Femur (tissue), 1 donor: Measurements from ENCODE around the gene LRP3.
A peak's percentile ranks its signal among the peaks of the same experiment; 100 is the strongest.
"Not testable (repeated sequence)": the region's sequence is repeated elsewhere in the genome, so short reads cannot be mapped to it uniquely, and the experiment has no call there.

Experiments
- DNase-seq: peaks from one replicate; pipeline ENCODE4 v3.0.0-alpha.2; 2017

The LRP3 gene, protein sequence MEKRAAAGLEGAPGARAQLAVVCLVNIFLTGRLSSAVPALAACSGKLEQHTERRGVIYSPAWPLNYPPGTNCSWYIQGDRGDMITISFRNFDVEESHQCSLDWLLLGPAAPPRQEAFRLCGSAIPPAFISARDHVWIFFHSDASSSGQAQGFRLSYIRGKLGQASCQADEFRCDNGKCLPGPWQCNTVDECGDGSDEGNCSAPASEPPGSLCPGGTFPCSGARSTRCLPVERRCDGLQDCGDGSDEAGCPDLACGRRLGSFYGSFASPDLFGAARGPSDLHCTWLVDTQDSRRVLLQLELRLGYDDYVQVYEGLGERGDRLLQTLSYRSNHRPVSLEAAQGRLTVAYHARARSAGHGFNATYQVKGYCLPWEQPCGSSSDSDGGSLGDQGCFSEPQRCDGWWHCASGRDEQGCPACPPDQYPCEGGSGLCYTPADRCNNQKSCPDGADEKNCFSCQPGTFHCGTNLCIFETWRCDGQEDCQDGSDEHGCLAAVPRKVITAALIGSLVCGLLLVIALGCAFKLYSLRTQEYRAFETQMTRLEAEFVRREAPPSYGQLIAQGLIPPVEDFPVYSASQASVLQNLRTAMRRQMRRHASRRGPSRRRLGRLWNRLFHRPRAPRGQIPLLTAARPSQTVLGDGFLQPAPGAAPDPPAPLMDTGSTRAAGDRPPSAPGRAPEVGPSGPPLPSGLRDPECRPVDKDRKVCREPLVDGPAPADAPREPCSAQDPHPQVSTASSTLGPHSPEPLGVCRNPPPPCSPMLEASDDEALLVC

DNA sequence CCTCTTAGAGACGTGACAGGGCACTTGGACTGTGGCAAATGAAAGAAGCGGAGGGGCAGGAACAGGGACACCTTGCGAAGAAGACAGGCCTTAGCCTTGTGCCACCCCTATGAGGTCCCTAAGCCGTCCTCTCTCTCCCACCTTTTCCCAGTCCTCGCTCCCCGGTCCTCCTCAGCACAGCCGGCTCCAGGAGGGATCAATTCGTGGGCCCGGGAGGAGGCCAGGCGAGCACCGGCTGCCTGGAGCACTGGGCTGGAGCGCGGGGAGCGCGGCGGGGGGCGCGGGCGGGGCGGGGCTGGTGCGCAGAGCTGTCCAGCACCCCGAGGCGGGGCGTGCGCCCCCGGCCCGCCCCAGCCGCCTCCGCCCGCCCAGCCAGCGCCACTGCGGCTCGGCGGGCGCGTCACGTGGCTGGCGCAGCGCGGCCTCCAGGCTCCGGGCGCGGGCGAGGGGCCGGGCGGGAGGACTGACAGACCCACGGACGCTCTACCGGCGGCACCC is at the start of gene LRP3:
LRP3 (plus strand) TSS at position 466 of the 498 bp plus-strand sequence. CDS start 456 bp downstream, outside the sequence.
- peak; percentile 74 for DNase-seq

GRCh38 chr19:33146209-33146608 is 47.9 kb upstream of the LRP3 start:
- DNase-seq, result no peak

GRCh38 chr19:33147538-33147937 is 46.6 kb upstream of the LRP3 start:
- no peak for DNase-seq

DNA sequence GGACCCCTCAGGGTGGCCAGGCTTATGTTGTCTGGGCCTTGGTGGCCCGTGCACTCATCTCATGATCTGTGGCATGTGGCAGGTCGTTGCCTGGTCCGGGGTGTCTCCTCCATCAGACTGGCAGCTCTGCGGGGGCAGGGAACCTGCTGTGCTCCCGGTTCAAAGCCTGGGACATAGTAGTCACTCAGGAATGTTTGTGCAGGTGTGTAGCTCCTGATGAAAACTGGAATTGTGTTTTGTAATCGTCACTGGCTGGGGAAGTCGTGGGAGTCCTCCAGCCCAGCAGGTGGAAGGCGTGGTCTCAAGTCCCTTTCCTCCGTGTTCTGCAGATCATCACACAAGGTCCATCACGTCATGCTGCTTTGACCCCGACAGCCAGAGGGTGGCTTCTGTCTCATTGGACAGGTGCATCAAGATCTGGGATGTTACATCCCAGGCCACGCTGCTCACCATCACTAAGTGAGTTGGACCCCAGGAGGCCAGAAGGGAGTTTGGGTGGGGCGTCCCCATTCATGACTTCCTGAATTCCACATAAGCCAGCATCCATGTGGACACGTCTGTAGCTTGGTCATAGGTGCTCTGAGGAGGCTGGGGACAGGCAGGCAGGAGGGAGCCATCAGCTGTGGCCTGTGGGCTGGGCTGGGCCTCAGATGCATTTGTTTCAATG is 43.1 kb upstream of the LRP3 start:
- no peak for DNase-seq

DNA sequence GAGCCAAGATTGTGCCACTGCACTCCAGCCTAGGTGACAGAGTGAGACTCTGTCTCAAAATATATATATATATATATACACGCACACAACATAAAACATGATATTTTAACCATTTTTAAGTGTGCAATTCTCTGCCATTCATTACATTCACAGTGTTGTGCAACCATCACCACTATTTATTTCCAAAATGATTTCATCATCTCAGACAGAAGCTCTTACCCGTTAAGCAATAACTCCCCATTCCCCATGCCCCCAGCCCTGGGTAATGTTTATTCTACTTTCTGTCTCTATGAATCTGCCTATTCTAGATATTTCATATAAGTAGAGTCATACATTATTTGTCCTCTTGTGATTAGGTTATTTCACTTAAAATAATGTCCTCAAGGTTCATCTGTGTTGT is 42.0 kb upstream of the LRP3 start:
- no peak for DNase-seq

DNA sequence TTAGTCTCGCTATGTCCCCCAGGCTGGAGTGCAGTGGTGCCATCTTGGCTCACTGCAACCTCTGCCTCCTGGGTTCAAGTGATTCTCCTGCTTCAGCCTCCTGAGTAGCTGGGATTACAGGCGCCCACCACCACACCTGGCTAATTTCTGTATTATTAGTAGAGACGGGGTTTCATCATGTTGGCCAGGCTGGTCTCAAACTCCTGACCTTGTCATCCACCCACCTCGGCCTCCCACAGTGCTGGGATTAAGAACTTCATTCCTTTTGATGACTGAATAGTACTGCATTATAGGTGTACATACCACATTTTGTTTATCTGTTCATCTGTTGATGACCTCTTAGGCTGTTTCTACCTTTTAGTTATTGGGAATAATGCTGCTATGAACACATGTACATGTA is 41.5 kb upstream of the LRP3 start:
- not testable (repeated sequence) for DNase-seq

GRCh38 chr19:33154313-33154712 is 39.8 kb upstream of the LRP3 start:
- DNase-seq, result not testable (repeated sequence)

GRCh38 chr19:33156334-33156733 is 37.8 kb upstream of the LRP3 start:
- no peak for DNase-seq

- DNase-seq, result no peak
These were observed 36.2 kb upstream of the LRP3 start for GRCh38 chr19:33157906-33158305.

DNA sequence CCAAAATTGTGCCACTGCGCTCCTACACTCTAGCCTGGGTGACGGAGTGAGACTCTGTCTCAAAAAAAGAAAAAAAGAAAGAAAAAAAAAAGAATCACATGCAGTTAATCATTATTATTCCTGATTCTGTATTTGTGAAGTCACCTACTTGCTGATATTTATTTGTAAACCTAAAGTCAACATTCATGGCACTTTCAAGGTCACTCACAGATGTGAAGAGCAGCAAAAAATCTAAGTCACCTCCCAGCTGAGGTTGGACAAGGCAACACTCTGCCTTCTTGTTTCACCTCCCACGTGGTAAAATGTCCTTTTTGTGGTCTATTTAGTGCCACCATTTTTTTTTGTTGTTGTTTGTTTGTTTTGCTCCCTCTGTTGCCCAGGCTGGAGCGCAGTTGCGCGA is 35.8 kb upstream of the LRP3 start:
- no peak for DNase-seq

DNA sequence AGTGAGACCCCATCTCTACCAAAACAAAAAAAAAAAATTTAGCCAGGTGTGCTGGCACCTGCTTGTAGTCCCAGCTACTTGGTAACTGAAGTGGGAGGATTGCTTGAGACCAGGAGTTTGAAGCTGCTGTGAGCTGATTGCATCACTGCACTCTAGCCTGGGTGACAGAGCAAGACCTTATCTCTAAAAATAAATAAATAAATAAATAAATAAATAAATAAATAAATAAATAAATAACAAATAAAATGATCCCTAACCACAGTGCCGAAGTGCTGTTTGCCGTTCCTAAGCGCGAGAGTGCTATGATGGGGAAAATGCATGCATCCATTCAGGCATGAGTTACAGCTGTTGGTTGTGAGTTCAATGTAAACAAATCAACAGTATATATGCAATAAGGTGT is 35.0 kb upstream of the LRP3 start:
- no peak for DNase-seq

DNA sequence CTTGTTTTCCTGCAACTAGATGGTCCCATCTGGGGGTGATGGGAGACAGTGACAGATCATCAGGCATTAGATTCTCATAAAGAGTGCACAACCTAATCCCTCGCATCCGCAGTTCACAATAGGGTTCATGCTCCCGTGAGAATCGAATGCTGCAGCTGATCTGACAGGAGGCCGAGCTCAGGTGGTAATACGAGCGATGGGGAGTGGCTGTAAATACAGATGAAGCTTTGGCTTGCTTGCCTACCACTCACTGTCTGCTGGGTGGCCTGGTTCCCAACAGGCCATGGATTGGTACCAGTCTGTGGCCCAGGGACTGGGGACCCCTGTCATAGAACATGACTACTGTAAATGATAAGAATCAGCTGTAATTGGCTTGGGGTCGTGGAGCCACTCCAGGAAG is 34.2 kb upstream of the LRP3 start:
- DNase-seq, result no peak

- DNase-seq, result no peak
These were observed 32.9 kb upstream of the LRP3 start for GRCh38 chr19:33161201-33161600.

- no peak for DNase-seq
These were observed 30.6 kb upstream of the LRP3 start for GRCh38 chr19:33163481-33163880.

- not testable (repeated sequence) for DNase-seq
These were observed 28.1 kb upstream of the LRP3 start for GRCh38 chr19:33166037-33166436.

GRCh38 chr19:33167438-33167837 is 26.7 kb upstream of the LRP3 start:
- DNase-seq, result no peak

- no peak for DNase-seq
These were observed 25.6 kb upstream of the LRP3 start for GRCh38 chr19:33168528-33168927.

- DNase-seq, result no peak
These were observed 22.8 kb upstream of the LRP3 start for GRCh38 chr19:33171222-33171795.

DNA sequence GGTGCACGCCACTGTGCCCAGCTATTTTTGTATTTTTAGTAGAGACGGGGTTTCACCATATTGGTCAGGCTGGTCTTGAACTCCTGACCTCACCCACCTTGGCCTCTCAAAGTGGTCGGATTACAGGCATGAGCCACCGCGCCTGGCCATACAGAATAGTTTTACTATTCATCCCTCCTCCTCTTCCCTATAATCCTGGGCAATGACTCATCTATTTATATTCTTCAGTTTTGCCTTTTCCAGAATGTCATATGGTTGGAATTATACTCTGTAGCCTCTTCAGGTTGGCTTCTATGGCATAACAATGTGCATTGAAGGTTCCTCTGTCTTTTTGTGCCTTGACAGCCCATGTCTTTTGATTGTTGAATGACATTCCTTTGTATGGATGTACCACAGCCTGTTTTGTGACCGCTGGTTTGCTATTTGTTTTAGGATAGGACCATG is 22.2 kb upstream of the LRP3 start:
- no peak for DNase-seq

- no peak for DNase-seq
These were observed 19.9 kb upstream of the LRP3 start for GRCh38 chr19:33174186-33174585.

GRCh38 chr19:33175156-33175782 is 18.9 kb upstream of the LRP3 start:
- DNase-seq, result no peak

- DNase-seq, result peak; percentile 70
These were observed 18.1 kb upstream of the LRP3 start for GRCh38 chr19:33175886-33176669.
